Smooth muscle cell (in vitro differentiated cells): ENCODE results near the gene IL10RB. TPM values are rescaled to one million over a fixed set of nuclear protein-coding genes. Genes with fewer than 3 reads are reported as not detected.

ENCODE experiments used
- DNase-seq: peaks from one replicate; lab custom pipeline; 2025; ENCODE audit not compliant: unreplicated experiment; lab: John Stamatoyannopoulos, UW
- H2AFZ ChIP-seq: fragments of 200-600 bp; sonication (generic); 2 replicates; pipeline ENCODE4 v1.6.0; 2016; ENCODE audit warnings: antibody characterized with exemption, low read depth, mild to moderate bottlenecking
- H3F3A ChIP-seq: fragments of 200-600 bp; sonication (generic); 2 replicates; pipeline ENCODE4 v1.6.0; 2017; ENCODE audit warnings: antibody characterized with exemption, low read depth
- H3K27ac ChIP-seq: fragments of 200-600 bp; sonication (generic); 2 replicates; pipeline ENCODE4 v1.5.1; 2016; ENCODE audit warnings: low read depth, mild to moderate bottlenecking
- H3K27me3 ChIP-seq: fragments of 200-600 bp; sonication (generic); 2 replicates; pipeline ENCODE4 v1.6.1; 2016; ENCODE audit warnings: low read depth, mild to moderate bottlenecking
- H3K36me3 ChIP-seq: fragments of 200-600 bp; sonication (generic); 2 replicates; pipeline ENCODE4 v1.5.1; 2016; ENCODE audit warnings: low read depth
- H3K4me1 ChIP-seq: fragments of 200-600 bp; sonication (generic); 2 replicates; pipeline ENCODE4 v1.5.1; 2016; ENCODE audit warnings: low read depth
- H3K4me2 ChIP-seq: fragments of 200-600 bp; sonication (generic); 2 replicates; pipeline ENCODE4 v1.6.0; 2016; ENCODE audit warnings: mild to moderate bottlenecking
- H3K4me3 ChIP-seq: fragments of 200-600 bp; sonication (generic); 2 replicates; pipeline ENCODE4 v1.5.1; 2016; ENCODE audit warnings: mild to moderate bottlenecking
- H3K79me2 ChIP-seq: fragments of 200-600 bp; sonication (generic); 2 replicates; pipeline ENCODE4 v1.6.0; 2016; ENCODE audit warnings: low read depth, mild to moderate bottlenecking
- H3K9ac ChIP-seq: fragments of 200-600 bp; sonication (generic); 2 replicates; pipeline ENCODE4 v1.6.0; 2016; ENCODE audit warnings: low read depth
- H3K9me3 ChIP-seq: fragments of 200-600 bp; sonication (generic); replicated peaks from 2 replicates; pipeline ENCODE4 v1.5.1; 2016; ENCODE audit warnings: low read depth
- H4K20me1 ChIP-seq: fragments of 200-600 bp; sonication (generic); 2 replicates; pipeline ENCODE4 v1.6.0; 2016; ENCODE audit warnings: low read depth
- CTCF ChIP-seq: fragments of 200-600 bp; sonication (generic); IDR thresholded peaks from 2 replicates; pipeline ENCODE4 v1.5.1; 2017; ENCODE audit warnings: borderline replicate concordance, mild to moderate bottlenecking, antibody characterized with exemption; ENCODE audit not compliant: insufficient read depth, poor library complexity, severe bottlenecking
- WGBS: methylation state at CpG from one replicate; pipeline ENCODE4 v1.1.7; 2016; ENCODE audit warnings: low lambda C conversion rate; 5-methylcytosine and 5-hydroxymethylcytosine counted together
- polyA plus RNA-seq: library from polyadenylated mRNA; unstranded; fragments of >200 nt; fragmentation: Nextera tagmentation; extraction: Ambion mirVana; gene quantifications from 2 replicates; pipeline ENCODE4 v1.2.1, GENCODE V29; 2016
- total RNA-seq: library from RNA; depleted of rRNA; stranded (reverse); fragments of >200 nt; gene quantifications from 2 replicates; pipeline ENCODE4 v1.2.3, GENCODE V29; 2014

IL10RB gene
- total and polyA plus RNA-seq, 2 experiments from 2014 or later = 34.4 to 40.2 TPM

GRCh38 chr21:33309778-33310177 lies 43.6 kb downstream of the IL10RB start:
- Histone ChIP-seq H3K27ac (no peak overlapping the region), H4K20me1 (no peaks in the 10 kb centered on the region), H3K79me2 (no peaks in the 10 kb centered on the region), H2AFZ (no peak overlapping the region), H3K27me3 (no peaks in the 10 kb centered on the region), H3F3A (no peaks in the 10 kb centered on the region), H3K4me1 (peaks cover 10% of the 10 kb centered on the region), H3K4me2 (no peak overlapping the region), H3K9me3 (no peaks in the 10 kb centered on the region), H3K36me3 (no peaks in the 10 kb centered on the region), H3K4me3 (no peak overlapping the region), H3K9ac (no peak overlapping the region)
- 89% methylated on average over 1 of the region's 1 CpG for WGBS
- no peak for DNase-seq
- TF ChIP-seq CTCF = no peak

DNA sequence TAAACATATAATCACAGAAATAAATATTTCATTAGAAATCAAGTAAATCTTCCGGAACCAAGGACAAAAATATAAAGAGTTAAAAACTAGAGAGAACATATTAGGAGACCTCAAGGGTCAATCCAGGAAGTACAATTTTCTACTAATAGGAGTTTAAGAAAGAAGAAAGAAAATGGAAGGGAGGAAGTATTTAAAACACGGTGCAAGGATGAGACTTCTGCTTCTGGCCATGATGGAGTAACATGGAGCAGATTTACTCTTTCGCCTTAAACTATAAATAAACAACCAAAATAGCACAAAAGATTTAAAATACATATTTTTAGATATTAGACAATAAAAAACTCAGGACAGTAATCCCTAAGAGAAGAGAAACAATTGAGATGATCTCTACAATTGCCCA lies 46.0 kb downstream of the IL10RB start:
- WGBS = 95% methylated on average over 3 of the region's 3 CpGs
- Histone ChIP-seq H3F3A (no peaks in the 10 kb centered on the region), H3K36me3 (no peaks in the 10 kb centered on the region), H3K27ac (no peak overlapping the region), H4K20me1 (no peaks in the 10 kb centered on the region), H3K9ac (no peak overlapping the region), H3K4me3 (no peak overlapping the region), H3K27me3 (no peaks in the 10 kb centered on the region), H2AFZ (no peak overlapping the region), H3K9me3 (no peaks in the 10 kb centered on the region), H3K4me1 (peaks cover 10% of the 10 kb centered on the region), H3K4me2 (no peak overlapping the region), H3K79me2 (no peaks in the 10 kb centered on the region)
- no peak for DNase-seq
- no peak for TF ChIP-seq CTCF

GRCh38 chr21:33313183-33313582 lies 47.0 kb downstream of the IL10RB start:
- no peak overlapping the region for H3K9ac ChIP-seq
- no peaks in the 10 kb centered on the region for H3K36me3 ChIP-seq
- no peaks in the 10 kb centered on the region for H3F3A ChIP-seq
- no peak for DNase-seq
- H2AFZ ChIP-seq = no peak overlapping the region
- no peak overlapping the region for H3K27ac ChIP-seq
- H3K27me3 ChIP-seq = no peaks in the 10 kb centered on the region
- no peaks in the 10 kb centered on the region for H4K20me1 ChIP-seq
- H3K79me2 ChIP-seq = no peaks in the 10 kb centered on the region
- H3K4me2 ChIP-seq = no peak overlapping the region
- peaks cover 10% of the 10 kb centered on the region for H3K4me1 ChIP-seq
- 100% methylated on average over 1 of the region's 1 CpG for WGBS
- no peaks in the 10 kb centered on the region for H3K9me3 ChIP-seq
- TF ChIP-seq CTCF = no peak
- H3K4me3 ChIP-seq = no peak overlapping the region

- peaks cover 10% of the 10 kb centered on the region for H3K4me1 ChIP-seq
- no peaks in the 10 kb centered on the region for H4K20me1 ChIP-seq
- H3F3A ChIP-seq = no peaks in the 10 kb centered on the region
- H3K79me2 ChIP-seq = no peaks in the 10 kb centered on the region
- peak overlapping the region; percentile 31 for H3K4me2 ChIP-seq
- no peaks in the 10 kb centered on the region for H3K9me3 ChIP-seq
- H3K27ac ChIP-seq = peak overlapping the region; percentile 20
- no peaks in the 10 kb centered on the region for H3K27me3 ChIP-seq
- no peaks in the 10 kb centered on the region for H3K36me3 ChIP-seq
- H2AFZ ChIP-seq = no peak overlapping the region
- 86% methylated on average over 4 of the region's 4 CpGs for WGBS
- H3K4me3 ChIP-seq = no peak overlapping the region
- no peak overlapping the region for H3K9ac ChIP-seq
- DNase-seq = no peak
- TF ChIP-seq CTCF = no peak
Measured at GRCh38 chr21:33313611-33314010, 47.4 kb downstream of the IL10RB start.
